ENCODE results near the gene SURF4.

- TF ChIP-seq EP300 (IDR thresholded peaks at IDR 0.05) (no peak), CTCF (IDR thresholded peaks at IDR 0.05) (no peak)
Measured at GRCh38 chr9:133383438-133383837, 7.6 kb upstream of the SURF4 start.
